ENCODE measurements around the gene CD84.

The CD84 gene

GRCh38 chr1:160549665-160550006 is 29.7 kb downstream of the CD84 start:
- TF ChIP-seq CTCF (IDR thresholded peaks at IDR 0.05; ENCODE audit: borderline replicate concordance, insufficient read depth, low read depth, low read length), result no peak
- H3K4me3 ChIP-seq (ENCODE audit: low read depth, low read length), result no peak overlapping the region

- no peak for TF ChIP-seq CTCF (IDR thresholded peaks at IDR 0.05; ENCODE audit: borderline replicate concordance, insufficient read depth, low read depth, low read length)
Observed at GRCh38 chr1:160548960-160549664, 30.2 kb downstream of the CD84 start.

GRCh38 chr1:160548183-160548582 is 31.1 kb downstream of the CD84 start:
- TF ChIP-seq CTCF (IDR thresholded peaks at IDR 0.05; ENCODE audit: borderline replicate concordance, insufficient read depth, low read depth, low read length), result no peak
- no peak overlapping the region for H3K4me3 ChIP-seq (ENCODE audit: low read depth, low read length)

More at GRCh38 chr1:160548960-160549664, 30.2 kb downstream of the CD84 start:
- no peak overlapping the region for H3K4me3 ChIP-seq (ENCODE audit: low read depth, low read length)

- no peak for TF ChIP-seq CTCF (IDR thresholded peaks at IDR 0.05; ENCODE audit: borderline replicate concordance, insufficient read depth, low read depth, low read length)
- no peak overlapping the region for H3K4me3 ChIP-seq (ENCODE audit: low read depth, low read length)
Observed at GRCh38 chr1:160547422-160547821, 31.9 kb downstream of the CD84 start.

- no peak for TF ChIP-seq CTCF (IDR thresholded peaks at IDR 0.05; ENCODE audit: borderline replicate concordance, insufficient read depth, low read depth, low read length)
- no peak overlapping the region for H3K4me3 ChIP-seq (ENCODE audit: low read depth, low read length)
Observed at GRCh38 chr1:160546942-160547341, 32.4 kb downstream of the CD84 start.

- no peak overlapping the region for H3K4me3 ChIP-seq (ENCODE audit: low read depth, low read length)
- TF ChIP-seq CTCF (IDR thresholded peaks at IDR 0.05; ENCODE audit: borderline replicate concordance, insufficient read depth, low read depth, low read length), result peak; percentile 56; the same call in 1 of the 2 replicates
Observed at GRCh38 chr1:160544647-160545046, 34.6 kb downstream of the CD84 start.

- no peak for TF ChIP-seq CTCF (IDR thresholded peaks at IDR 0.05; ENCODE audit: borderline replicate concordance, insufficient read depth, low read depth, low read length)
- H3K4me3 ChIP-seq (ENCODE audit: low read depth, low read length), result no peak overlapping the region
Observed at GRCh38 chr1:160542303-160542945, 36.9 kb downstream of the CD84 start.
